Psoas muscle (tissue), 8 donors: Measurements from ENCODE around the gene BCS1L. TPM values are rescaled to one million over a fixed set of nuclear protein-coding genes. Genes with fewer than 3 reads are reported as not detected.

Source experiments
- ATAC-seq, 4 donors: fragments of 200-7000 bp; cut with Tn5 transposase; one replicate each; pipeline ENCODE4 v1.9.1; 2020; ENCODE audit warnings: moderate library complexity in 3 of 4, mild to moderate bottlenecking in 2 of 4
- DNase-seq, 2 donors: peaks; one replicate each; pipeline ENCODE4 v3.0.0-alpha.2; 2020
- H3K27ac ChIP-seq: fragments of 200-600 bp; one replicate; pipeline ENCODE4 v1.8.0; 2022
- H3K27me3 ChIP-seq, 3 donors: fragments of 200-600 bp in 1 of 3; one replicate each; pipeline versions ENCODE4 v1.6.1 to v1.8.0; 2013 to 2022; ENCODE audit warnings: low read length in 2 of 3, mild to moderate bottlenecking in 2 of 3, moderate library complexity in 1 of 3; ENCODE audit not compliant: insufficient read depth in 3 of 3
- H3K36me3 ChIP-seq, 2 donors: fragments of 200-600 bp in 1 of 2; one replicate each; pipeline versions ENCODE4 v1.6.1 to v1.8.0; 2013 to 2022; ENCODE audit warnings: low read depth in 1 of 2, mild to moderate bottlenecking in 1 of 2, moderate library complexity in 1 of 2; ENCODE audit not compliant: insufficient read depth in 1 of 2
- H3K4me1 ChIP-seq: fragments of 200-600 bp; one replicate; pipeline ENCODE4 v1.8.0; 2022
- H3K4me3 ChIP-seq: fragments of 200-600 bp; one replicate; pipeline ENCODE4 v1.8.0; 2022; ENCODE audit warnings: mild to moderate bottlenecking
- H3K9me3 ChIP-seq: fragments of 200-600 bp; one replicate; pipeline ENCODE4 v1.8.0; 2022
- CTCF ChIP-seq: fragments of 200-600 bp; IDR thresholded peaks from one replicate; pipeline ENCODE4 v1.8.0; 2022; ENCODE audit warnings: antibody characterized with exemption
- WGBS, 3 donors: extraction: QIAGEN DNeasy Blood & Tissue Kit; methylation state at CpG; one replicate each; pipeline versions ENCODE4 v1.1.6 to v1.1.7; 2013; 5-methylcytosine and 5-hydroxymethylcytosine counted together
- intact Hi-C, 2 donors: fragments of 100-400 bp; cut with DNase I; formaldehyde crosslinking; loops; one replicate each; pipeline versions ENCODE4 v1.11.0 to v1.14.2; 2022
- polyA plus RNA-seq, 3 donors: library from polyadenylated mRNA; stranded (reverse); fragments of 200-250 nt; gene quantifications; one replicate each; pipeline ENCODE4 v1.2.3, GENCODE V29; 2013
- total RNA-seq, 4 donors: library from RNA; stranded (reverse); fragmentation: NEBNext Ultra II Directional in 2 of 4; extraction: Animal tissue kit (Norgen Biotek cat#: 25700) in 2 of 4; gene quantifications; one replicate each; pipeline versions ENCODE4 v1.2.1 to v1.2.4, GENCODE V29; 2021 to 2023
- donor health status: healthy with polysubstance abuse.
- donor health status: DM: no; HTN: no; CAD: no; lungs with moderate emphysema.
- donor health status: Bipolar disorder and iron deficiency.
- donor health status: healthy.
- donor health status: DM: yes; HTN: yes; CAD: no.
- donor health status: DM: no; HTN: no; CAD: no.
- donor health status: DM: no; HTN: no; CAD: no.
- donor health status: DM: yes; HTN: yes; CAD: no.

Gene BCS1L
- total and polyA plus RNA-seq, 7 donors: 13.1 to 50.1 (median 27.1) TPM

GRCh38 chr2:218701806-218702205 is 42.3 kb downstream of the BCS1L start:
- ATAC-seq (peak in 2 of 4 donors; percentile 23 to 63), DNase-seq (no peak)
- Histone ChIP-seq H3K27me3 (no peaks in the 10 kb centered on the region), H3K27ac (no peak overlapping the region), H3K4me1 (no peaks in the 10 kb centered on the region), H3K9me3 (no peaks in the 10 kb centered on the region), H3K4me3 (no peak overlapping the region), H3K36me3 (peaks cover 2 to 25% of the 10 kb centered on the region in 2 donors)
- 87 to 88% (median 88%) methylated on average over 2 of the region's 2 CpGs for WGBS, 3 donors
- no peak for TF ChIP-seq CTCF
- intact Hi-C loops: no loop called here

- no peak for TF ChIP-seq CTCF
- H3K27me3 ChIP-seq: no peaks in the 10 kb centered on the region
- H3K4me3 ChIP-seq: no peak overlapping the region
- H3K27ac ChIP-seq: no peak overlapping the region
- ATAC-seq: no peak
- no peaks in the 10 kb centered on the region for H3K9me3 ChIP-seq
- intact Hi-C loops: no loop called here
- H3K36me3 ChIP-seq: peaks cover 2 to 21% of the 10 kb centered on the region in 2 donors
- H3K4me1 ChIP-seq: no peaks in the 10 kb centered on the region
- WGBS, 3 donors: 81 to 91% (median 82%) methylated on average over 4 of the region's 4 CpGs
- no peak for DNase-seq
Measured at GRCh38 chr2:218703341-218703740, 43.9 kb downstream of the BCS1L start.

- no peaks in the 10 kb centered on the region for H3K9me3 ChIP-seq
- no peak overlapping the region for H3K27ac ChIP-seq
- ATAC-seq (no peak), DNase-seq (no peak)
- no peak overlapping the region for H3K4me3 ChIP-seq
- H3K4me1 ChIP-seq: peaks cover 9% of the 10 kb centered on the region
- H3K36me3 ChIP-seq: peaks cover 0 to 2% of the 10 kb centered on the region in 2 donors
- no peak for TF ChIP-seq CTCF
- 93 to 95% (median 93%) methylated on average over 4 of the region's 4 CpGs for WGBS, 3 donors
- H3K27me3 ChIP-seq: no peaks in the 10 kb centered on the region
- intact Hi-C loops: no loop called here
Measured at GRCh38 chr2:218708086-218708485, 48.6 kb downstream of the BCS1L start.

- no peaks in the 10 kb centered on the region for H3K36me3 ChIP-seq
- H3K9me3 ChIP-seq: no peaks in the 10 kb centered on the region
- intact Hi-C loops: loop anchor here in 1 of 2 donors (5.0 kb wide), 1 partner anchor 72 kb away; the partner anchor contains the start of gene CYP27A1
- H3K4me3 ChIP-seq: peak overlapping the region; percentile 91
- DNase-seq (no peak), ATAC-seq (no peak)
- TF ChIP-seq CTCF: no peak
- WGBS, 3 donors: 82 to 87% (median 83%) methylated on average over 8 of the region's 8 CpGs
- H3K27ac ChIP-seq: peak overlapping the region; percentile 92
- H3K27me3 ChIP-seq: no peaks in the 10 kb centered on the region
- peaks cover 9% of the 10 kb centered on the region for H3K4me1 ChIP-seq
Measured at GRCh38 chr2:218709908-218710307, 50.4 kb downstream of the BCS1L start.

- peaks cover 9% of the 10 kb centered on the region for H3K4me1 ChIP-seq
- H3K9me3 ChIP-seq: no peaks in the 10 kb centered on the region
- WGBS, 3 donors: 38 to 49% (median 41%) methylated on average over 14 of the region's 14 CpGs
- TF ChIP-seq CTCF: no peak
- intact Hi-C loops: loop anchor here in 1 of 2 donors (5.0 kb wide), 1 partner anchor 72 kb away; the partner anchor contains the start of gene CYP27A1
- no peak for DNase-seq
- no peaks in the 10 kb centered on the region for H3K36me3 ChIP-seq
- peak overlapping the region; percentile 92 for H3K27ac ChIP-seq
- H3K4me3 ChIP-seq: peak overlapping the region; percentile 91
- peak in 2 of 4 donors; percentile 5 to 16 for ATAC-seq
- H3K27me3 ChIP-seq: no peaks in the 10 kb centered on the region
Measured at GRCh38 chr2:218710334-218710686, 50.8 kb downstream of the BCS1L start.
